Lower lobe of right lung (tissue), 2 donors: ENCODE measurements around the gene LRRC32. TPM values are rescaled to one million over a fixed set of nuclear protein-coding genes. Genes with fewer than 3 reads are reported as not detected.

ENCODE experiments used
- ATAC-seq, 2 donors: fragments of 200-7000 bp; cut with Tn5 transposase; one replicate each; pipeline ENCODE4 v1.9.1; 2020 to 2022; ENCODE audit warnings: mild to moderate bottlenecking in 2 of 2, moderate library complexity in 2 of 2
- DNase-seq: peaks from one replicate; pipeline ENCODE4 v3.0.0-alpha.2; 2020
- H3K27ac ChIP-seq: fragments of 200-600 bp; one replicate; pipeline ENCODE4 v1.8.0; 2022
- H3K27me3 ChIP-seq: fragments of 200-600 bp; one replicate; pipeline ENCODE4 v1.8.0; 2022; ENCODE audit warnings: low read depth
- H3K36me3 ChIP-seq: fragments of 200-600 bp; one replicate; pipeline ENCODE4 v1.8.0; 2022; ENCODE audit warnings: mild to moderate bottlenecking
- H3K4me1 ChIP-seq: fragments of 200-600 bp; one replicate; pipeline ENCODE4 v1.8.0; 2022
- H3K4me3 ChIP-seq: fragments of 200-600 bp; one replicate; pipeline ENCODE4 v1.8.0; 2022; ENCODE audit warnings: mild to moderate bottlenecking
- H3K9me3 ChIP-seq: fragments of 200-600 bp; one replicate; pipeline ENCODE4 v1.8.0; 2022
- intact Hi-C: fragments of 100-400 bp; cut with DNase I; formaldehyde crosslinking; loops from one replicate; pipeline ENCODE4 v1.11.0; 2022
- total RNA-seq: library from RNA; stranded (reverse); fragmentation: NEBNext Ultra II Directional; extraction: Animal tissue kit (Norgen Biotek cat#: 25700); gene quantifications from one replicate; pipeline ENCODE4 v1.2.1, GENCODE V29; 2021
- TF ChIP-seq, protein P1 (sequence below): fragments of 200-600 bp; IDR thresholded peaks from one replicate; pipeline ENCODE4 v1.8.0; 2022; ENCODE audit warnings: antibody characterized with exemption, mild to moderate bottlenecking
- donor health status: DM: no; HTN: yes; CAD: no; lungs with severe emphysema.

The LRRC32 gene
- total RNA-seq, 1 donor from 2014 or later = 121 TPM

DNA sequence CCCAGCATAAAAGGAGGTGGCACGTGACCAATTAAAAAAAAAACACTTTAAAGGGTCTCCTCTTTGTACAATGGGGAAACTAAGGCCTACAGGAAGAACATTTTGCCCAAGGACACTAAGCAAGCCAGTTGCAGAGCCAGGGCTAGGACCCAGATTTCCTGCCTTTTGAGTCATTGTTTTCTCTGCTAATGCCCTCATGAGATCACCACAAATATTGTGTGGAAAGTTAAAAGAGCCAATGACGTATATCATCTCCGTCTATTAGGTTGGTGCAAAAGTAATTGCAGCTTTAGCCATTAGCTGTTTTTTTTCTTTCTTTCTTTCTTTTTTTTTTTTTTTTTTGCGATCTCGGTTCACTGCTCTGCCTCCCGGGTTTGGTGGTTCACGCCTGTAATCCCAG is 24.1 kb upstream of the LRRC32 start:
- Histone ChIP-seq H3K9me3 (no peaks in the 10 kb centered on the region), H3K27ac (no peak overlapping the region), H3K4me1 (no peaks in the 10 kb centered on the region), H3K4me3 (no peak overlapping the region), H3K36me3 (no peaks in the 10 kb centered on the region), H3K27me3 (no peaks in the 10 kb centered on the region)
- intact Hi-C loops = no loop called here
- TF ChIP-seq, protein P1, sequence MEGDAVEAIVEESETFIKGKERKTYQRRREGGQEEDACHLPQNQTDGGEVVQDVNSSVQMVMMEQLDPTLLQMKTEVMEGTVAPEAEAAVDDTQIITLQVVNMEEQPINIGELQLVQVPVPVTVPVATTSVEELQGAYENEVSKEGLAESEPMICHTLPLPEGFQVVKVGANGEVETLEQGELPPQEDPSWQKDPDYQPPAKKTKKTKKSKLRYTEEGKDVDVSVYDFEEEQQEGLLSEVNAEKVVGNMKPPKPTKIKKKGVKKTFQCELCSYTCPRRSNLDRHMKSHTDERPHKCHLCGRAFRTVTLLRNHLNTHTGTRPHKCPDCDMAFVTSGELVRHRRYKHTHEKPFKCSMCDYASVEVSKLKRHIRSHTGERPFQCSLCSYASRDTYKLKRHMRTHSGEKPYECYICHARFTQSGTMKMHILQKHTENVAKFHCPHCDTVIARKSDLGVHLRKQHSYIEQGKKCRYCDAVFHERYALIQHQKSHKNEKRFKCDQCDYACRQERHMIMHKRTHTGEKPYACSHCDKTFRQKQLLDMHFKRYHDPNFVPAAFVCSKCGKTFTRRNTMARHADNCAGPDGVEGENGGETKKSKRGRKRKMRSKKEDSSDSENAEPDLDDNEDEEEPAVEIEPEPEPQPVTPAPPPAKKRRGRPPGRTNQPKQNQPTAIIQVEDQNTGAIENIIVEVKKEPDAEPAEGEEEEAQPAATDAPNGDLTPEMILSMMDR = no peak
- ATAC-seq = no peak
- no peak for DNase-seq

DNA sequence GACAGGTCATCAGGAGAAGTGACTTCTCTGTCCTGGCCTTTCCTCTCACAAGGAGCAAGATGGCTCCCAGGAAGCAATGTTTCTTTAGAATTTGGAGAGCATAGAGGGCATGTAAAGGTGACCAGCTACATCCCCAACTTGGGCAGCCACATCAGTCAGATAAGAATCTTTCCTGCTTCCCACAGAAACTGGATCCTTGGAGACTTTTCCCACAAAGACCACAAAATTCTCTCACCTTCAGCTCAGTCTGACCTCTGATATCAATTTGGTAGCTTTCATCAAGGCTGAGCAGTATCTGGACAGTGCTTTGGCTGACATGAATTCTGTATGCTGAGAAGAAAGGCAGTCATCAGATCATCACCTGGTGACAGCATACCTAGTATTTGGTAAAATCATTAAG is 23.3 kb upstream of the LRRC32 start:
- Histone ChIP-seq H3K27ac (no peak overlapping the region), H3K36me3 (no peaks in the 10 kb centered on the region), H3K4me1 (no peaks in the 10 kb centered on the region), H3K27me3 (no peaks in the 10 kb centered on the region), H3K4me3 (no peak overlapping the region), H3K9me3 (no peaks in the 10 kb centered on the region)
- TF ChIP-seq, protein P1 = no peak
- intact Hi-C loops = no loop called here
- ATAC-seq = no peak
- DNase-seq = no peak

DNA sequence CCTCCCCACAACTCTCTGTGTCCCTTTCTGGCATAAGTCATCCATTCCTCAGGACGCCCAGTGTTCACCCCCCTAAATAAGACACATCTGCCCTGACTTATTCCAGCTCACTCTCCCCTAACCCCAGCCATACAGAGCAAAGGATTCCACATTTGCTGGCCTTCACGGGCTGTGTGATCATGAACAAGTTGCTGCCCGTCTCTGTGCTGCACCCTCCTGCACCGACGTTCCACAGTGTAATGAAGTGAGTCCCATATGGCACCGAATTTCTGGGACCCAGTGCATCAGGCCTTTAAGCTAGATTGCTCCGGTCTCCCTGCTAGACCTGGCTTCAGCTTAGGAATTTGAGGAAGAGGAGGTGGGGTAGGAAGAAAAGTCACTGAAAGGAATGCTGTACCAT is 22.4 kb upstream of the LRRC32 start:
- TF ChIP-seq, protein P1 = no peak
- DNase-seq = no peak
- no peak for ATAC-seq
- Histone ChIP-seq H3K4me3 (no peak overlapping the region), H3K9me3 (no peaks in the 10 kb centered on the region), H3K27ac (no peak overlapping the region), H3K27me3 (no peaks in the 10 kb centered on the region), H3K4me1 (no peaks in the 10 kb centered on the region), H3K36me3 (no peaks in the 10 kb centered on the region)
- intact Hi-C loops = no loop called here

DNA sequence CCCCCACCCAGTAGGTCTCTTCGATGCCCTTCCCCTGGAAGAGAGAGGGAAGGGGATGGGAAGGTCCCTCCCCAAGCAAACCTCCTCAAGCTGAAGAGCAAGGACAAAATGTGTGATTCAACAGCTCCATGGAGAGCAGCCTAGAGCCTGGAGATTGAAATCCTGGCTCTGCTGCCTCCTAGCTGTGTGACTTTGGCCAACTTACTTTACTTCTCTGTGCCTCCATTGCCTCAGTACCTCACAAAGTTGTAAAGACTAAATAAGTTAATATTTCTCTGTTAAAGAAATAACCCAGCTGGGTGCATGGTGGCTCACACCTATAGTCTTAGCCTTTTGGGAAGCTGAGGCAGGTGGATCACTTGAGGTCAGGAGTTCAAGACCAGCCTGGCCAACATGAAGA is 21.1 kb upstream of the LRRC32 start:
- no peaks in the 10 kb centered on the region for H3K36me3 ChIP-seq
- no peaks in the 10 kb centered on the region for H3K27me3 ChIP-seq
- peaks cover 2% of the 10 kb centered on the region for H3K4me1 ChIP-seq
- ATAC-seq (no peak), DNase-seq (no peak)
- H3K27ac ChIP-seq = no peak overlapping the region
- TF ChIP-seq, protein P1 = no peak
- no peak overlapping the region for H3K4me3 ChIP-seq
- intact Hi-C loops = no loop called here
- no peaks in the 10 kb centered on the region for H3K9me3 ChIP-seq

DNA sequence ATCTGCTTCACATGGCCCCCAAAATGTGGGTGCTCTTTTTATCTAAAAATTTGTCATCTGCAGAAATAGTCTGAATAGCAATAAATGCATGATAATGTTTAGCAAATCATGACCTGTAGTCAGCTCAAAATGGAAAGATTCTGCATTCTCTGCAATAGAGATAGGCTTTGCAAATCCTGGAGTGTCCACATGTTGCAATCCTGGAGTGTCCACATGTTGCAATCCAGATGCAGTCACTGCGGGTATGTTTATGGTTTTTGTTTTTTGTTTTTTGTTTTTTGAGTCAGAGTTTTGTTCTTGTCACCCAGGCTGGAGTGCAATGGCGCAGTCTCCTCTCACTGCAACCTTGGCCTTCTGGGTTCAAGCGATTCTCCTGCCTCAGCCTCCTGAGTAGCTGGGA is 20.2 kb upstream of the LRRC32 start:
- intact Hi-C loops = no loop called here
- Histone ChIP-seq H3K27me3 (no peaks in the 10 kb centered on the region), H3K4me3 (no peak overlapping the region), H3K36me3 (no peaks in the 10 kb centered on the region), H3K4me1 (peaks cover 5% of the 10 kb centered on the region), H3K27ac (no peak overlapping the region), H3K9me3 (no peaks in the 10 kb centered on the region)
- no peak for ATAC-seq
- TF ChIP-seq, protein P1 = no peak
- DNase-seq = no peak
